H1 (cell line): ENCODE measurements around the gene ABCF2. TPM values are rescaled to one million over a fixed set of nuclear protein-coding genes. Genes with fewer than 3 reads are reported as not detected.

Experiments
- CTCF ChIA-PET: fragments of 300-600 bp; sonication (Branson Sonifier 250); formaldehyde crosslinking; loops from one replicate; lab custom pipeline; 2021; ENCODE audit not compliant: partially characterized antibody; lab: Charles Lee
- POLR2A ChIA-PET: fragments of 300-600 bp; sonication (Branson Sonifier 250); formaldehyde crosslinking; loops from one replicate; lab custom pipeline; 2021; ENCODE audit warnings: inconsistent platforms; ENCODE audit not compliant: partially characterized antibody; lab: Charles Lee
- DNase-seq, 2 experiments: peaks; one replicate each; pipeline versions ENCODE4 v3.0.0 to v3.0.0-alpha.2; 2010 to 2022; ENCODE audit warnings: low spot score in 2 of 2, low read depth in 1 of 2, mixed read lengths in 1 of 2
- FAIRE-seq: peaks from 2 replicates; lab custom pipeline; 2011; peaks lifted over from hg19 to GRCh38; lab: Jason Lieb, UNC
- H2AFZ ChIP-seq: 2 replicates; pipeline ENCODE4 v1.8.1; 2012; ENCODE audit warnings: low read length, inconsistent platforms
- H2AK5ac ChIP-seq: 2 replicates; pipeline ENCODE4 v1.6.1; 2013; ENCODE audit warnings: low read depth, low read length
- H2BK120ac ChIP-seq: replicated peaks from 2 replicates; pipeline ENCODE3; 2013; ENCODE audit warnings: low read depth, low read length, inconsistent platforms
- H2BK12ac ChIP-seq: 2 replicates; pipeline ENCODE4 v1.6.1; 2013; ENCODE audit warnings: low read depth, low read length
- H2BK15ac ChIP-seq: 2 replicates; pipeline ENCODE4 v1.6.1; 2013; ENCODE audit warnings: low read length
- H2BK20ac ChIP-seq: 2 replicates; pipeline ENCODE4 v1.6.1; 2013; ENCODE audit warnings: low read length
- H2BK5ac ChIP-seq: 2 replicates; pipeline ENCODE4 v1.6.1; 2013; ENCODE audit warnings: low read depth, low read length
- H3K14ac ChIP-seq: 2 replicates; pipeline ENCODE4 v1.6.1; 2013; ENCODE audit warnings: inconsistent platforms; ENCODE audit not compliant: insufficient read length
- H3K18ac ChIP-seq: 2 replicates; pipeline ENCODE4 v1.6.1; 2013; ENCODE audit warnings: low read length; ENCODE audit errors: extremely low read depth
- H3K23ac ChIP-seq: 2 replicates; pipeline ENCODE4 v1.6.1; 2013; ENCODE audit warnings: inconsistent platforms; ENCODE audit not compliant: insufficient read length
- H3K23me2 ChIP-seq: 2 replicates; pipeline ENCODE4 v1.6.1; 2013; ENCODE audit warnings: low read depth, low read length
- H3K27ac ChIP-seq: 2 replicates; pipeline ENCODE4 v1.6.1; 2011; ENCODE audit warnings: low read depth, low read length, inconsistent platforms
- H3K27me3 ChIP-seq, 4 experiments: replicated peaks in 1 of 4; 1 replicate in 1 of 4; 2 replicates in 3 of 4; pipeline versions ENCODE4 v1.6.1 to v1.8.1; 2011 to 2013; ENCODE audit warnings: low read length in 3 of 4, mild to moderate bottlenecking in 3 of 4, inconsistent platforms in 2 of 4, mixed read lengths in 2 of 4, moderate library complexity in 1 of 4; ENCODE audit not compliant: control insufficient read depth in 3 of 4, insufficient read depth in 3 of 4; ENCODE audit errors: extremely low read depth in 1 of 4
- H3K36me3 ChIP-seq, 4 experiments: 2 replicates each; pipeline versions ENCODE4 v1.6.1 to v1.8.1; 2011 to 2013; ENCODE audit warnings: mild to moderate bottlenecking in 4 of 4, low read length in 3 of 4, moderate library complexity in 2 of 4, control low read depth in 1 of 4, inconsistent platforms in 1 of 4; ENCODE audit not compliant: insufficient read depth in 4 of 4, control insufficient read depth in 2 of 4
- H3K4ac ChIP-seq: replicated peaks from 2 replicates; pipeline ENCODE3; 2013; ENCODE audit warnings: low read length, low read depth, mixed read lengths, inconsistent platforms; ENCODE audit not compliant: insufficient read length
- H3K4me1 ChIP-seq, 4 experiments: replicated peaks in 1 of 4; 1 replicate in 1 of 4; 2 replicates in 3 of 4; pipeline versions ENCODE4 v1.6.1 to v1.8.1; 2011 to 2013; ENCODE audit warnings: low read length in 3 of 4, inconsistent platforms in 2 of 4, mixed read lengths in 1 of 4; ENCODE audit not compliant: insufficient read depth in 4 of 4, control insufficient read depth in 3 of 4
- H3K4me2 ChIP-seq, 2 experiments: 2 replicates each; pipeline versions ENCODE4 v1.6.1 to v1.8.1; 2011 to 2013; ENCODE audit warnings: low read depth in 2 of 2, low read length in 2 of 2, control low read depth in 1 of 2, inconsistent platforms in 1 of 2, mild to moderate bottlenecking in 1 of 2; ENCODE audit not compliant: insufficient read depth in 1 of 2
- H3K4me3 ChIP-seq, 4 experiments: fragments of 200-600, 300-600 bp in 1 of 4; sonication (generic), shearing (Covaris generic), sonication (Bioruptor Twin) in 1 of 4; 2 replicates each; pipeline versions ENCODE4 v1.5.1 to v1.8.1; 2011 to 2016; ENCODE audit warnings: low read length in 4 of 4, low read depth in 3 of 4, control low read depth in 2 of 4, inconsistent platforms in 2 of 4, mild to moderate bottlenecking in 2 of 4, mixed read lengths in 1 of 4, moderate library complexity in 1 of 4; ENCODE audit not compliant: insufficient read depth in 2 of 4; ENCODE audit errors: extremely low read depth in 1 of 4
- H3K56ac ChIP-seq: replicated peaks from 2 replicates; pipeline ENCODE3; 2013; ENCODE audit warnings: low read depth, mild to moderate bottlenecking, mixed read lengths, low read length, inconsistent platforms; ENCODE audit not compliant: insufficient read length
- H3K79me1 ChIP-seq: 2 replicates; pipeline ENCODE4 v1.6.1; 2013; ENCODE audit warnings: low read depth, low read length, control low read depth
- H3K79me2 ChIP-seq, 2 experiments: 2 replicates each; pipeline versions ENCODE4 v1.6.1 to v1.8.1; 2012 to 2013; ENCODE audit warnings: low read length in 2 of 2, mild to moderate bottlenecking in 2 of 2, inconsistent platforms in 1 of 2; ENCODE audit not compliant: insufficient read depth in 2 of 2, control insufficient read depth in 1 of 2
- H3K9ac ChIP-seq, 4 experiments: replicated peaks in 1 of 4; 1 replicate in 1 of 4; 2 replicates in 3 of 4; pipeline versions ENCODE4 v1.6.1 to v1.8.1; 2011 to 2013; ENCODE audit warnings: low read depth in 3 of 4, low read length in 3 of 4, control low read depth in 2 of 4, mild to moderate bottlenecking in 2 of 4, moderate library complexity in 2 of 4, inconsistent platforms in 1 of 4; ENCODE audit errors: extremely low read depth in 1 of 4
- H3K9me3 ChIP-seq, 2 experiments: 2 replicates each; pipeline versions ENCODE4 v1.6.1 to v1.8.1; 2012 to 2013; ENCODE audit warnings: mild to moderate bottlenecking in 2 of 2, moderate library complexity in 2 of 2, control low read depth in 1 of 2, inconsistent platforms in 1 of 2, low read depth in 1 of 2, low read length in 1 of 2, mixed read lengths in 1 of 2; ENCODE audit not compliant: insufficient read depth in 2 of 2
- H4K20me1 ChIP-seq, 2 experiments: replicated peaks in 1 of 2; 2 replicates each; pipeline versions ENCODE3 to v1.8.1; 2011 to 2013; ENCODE audit warnings: inconsistent platforms in 2 of 2, low read length in 2 of 2, mild to moderate bottlenecking in 1 of 2; ENCODE audit not compliant: insufficient read depth in 2 of 2, control insufficient read depth in 1 of 2
- H4K5ac ChIP-seq: 2 replicates; pipeline ENCODE4 v1.6.1; 2013; ENCODE audit warnings: low read length, low read depth, mixed read lengths, inconsistent platforms; ENCODE audit not compliant: insufficient read length
- H4K8ac ChIP-seq: 2 replicates; pipeline ENCODE4 v1.8.0; 2013; ENCODE audit warnings: mild to moderate bottlenecking, moderate library complexity, low read length, inconsistent platforms; ENCODE audit not compliant: insufficient read depth; ENCODE audit errors: extremely low read depth
- H4K91ac ChIP-seq: replicated peaks from 2 replicates; pipeline ENCODE3; 2013; ENCODE audit warnings: low read length, mixed read lengths, inconsistent platforms; ENCODE audit not compliant: insufficient read length
- JUND ChIP-seq: IDR thresholded peaks from 2 replicates; pipeline ENCODE4 v1.6.1; 2011; ENCODE audit warnings: mild to moderate bottlenecking, improper control_type of control experiment, low read length
- RAD21 ChIP-seq, 2 experiments: IDR thresholded peaks in 1 of 2; conservative IDR thresholded peaks in 1 of 2; 2 replicates each; pipeline ENCODE4 v1.6.1; 2011; ENCODE audit warnings: low read depth in 2 of 2, low read length in 2 of 2, improper control_type of control experiment in 1 of 2, inconsistent platforms in 1 of 2, mild to moderate bottlenecking in 1 of 2, moderate library complexity in 1 of 2
- RFX5 ChIP-seq: IDR thresholded peaks from 2 replicates; pipeline ENCODE4 v1.6.1; 2011; ENCODE audit warnings: low read depth, low read length, improper control_type of control experiment, borderline replicate concordance
- SIRT6 ChIP-seq: IDR thresholded peaks from one replicate; pipeline ENCODE4 v1.7.1; 2012; ENCODE audit warnings: low read length, inconsistent platforms
- TAF1 ChIP-seq: IDR thresholded peaks from 2 replicates; pipeline ENCODE4 v1.6.1; 2011; ENCODE audit warnings: mild to moderate bottlenecking, low read depth, low read length
- WGBS, 2 experiments: shearing (Covaris generic) in 1 of 2; methylation state at CpG; one replicate each; pipeline versions ENCODE4 v1.1.6 to v1.1.7; 2013 to 2015; ENCODE audit warnings: low lambda C conversion rate in 2 of 2, mixed read lengths in 2 of 2, inconsistent platforms in 1 of 2, low coverage in 1 of 2, missing lambda C conversion rate in 1 of 2; ENCODE audit not compliant: insufficient replicate concordance in 2 of 2, insufficient coverage in 1 of 2, insufficient read length in 1 of 2; ENCODE audit errors: extremely low coverage in 1 of 2, missing lambda C conversion rate in 1 of 2; 5-methylcytosine and 5-hydroxymethylcytosine counted together
- polyA plus RNA-seq, 7 experiments: library from polyadenylated mRNA; depleted of rRNA in 3 of 7; stranded (reverse) in 5 of 7; unstranded in 2 of 7; fragments of >200 nt in 5 of 7; fragments of 200-250 nt in 2 of 7; gene quantifications; 1 replicate in 5 of 7; 2 replicates in 1 of 7; 4 replicates in 1 of 7; pipeline versions ENCODE4 v1.2.1 to v1.2.3, GENCODE V29; 2011 to 2013; ENCODE audit warnings: missing spikeins in 2 of 7, mixed read lengths in 2 of 7
- total RNA-seq: library from RNA; stranded (reverse); fragmentation: NEBNext Ultra II Directional; extraction: Animal tissue kit (Norgen Biotek cat#: 25700); gene quantifications from 2 replicates; pipeline ENCODE4 v1.2.1, GENCODE V29; 2021
- TF ChIP-seq, protein P1 (sequence below): IDR thresholded peaks from 2 replicates; pipeline ENCODE4 v1.6.1; 2012; ENCODE audit warnings: low read length, inconsistent platforms

ABCF2 gene
- total and polyA plus RNA-seq, 2 of the 8 experiments (the other 6 are each of a cell fraction or from before 2014, with no cell fraction given): 28.0 to 55.0 TPM

DNA sequence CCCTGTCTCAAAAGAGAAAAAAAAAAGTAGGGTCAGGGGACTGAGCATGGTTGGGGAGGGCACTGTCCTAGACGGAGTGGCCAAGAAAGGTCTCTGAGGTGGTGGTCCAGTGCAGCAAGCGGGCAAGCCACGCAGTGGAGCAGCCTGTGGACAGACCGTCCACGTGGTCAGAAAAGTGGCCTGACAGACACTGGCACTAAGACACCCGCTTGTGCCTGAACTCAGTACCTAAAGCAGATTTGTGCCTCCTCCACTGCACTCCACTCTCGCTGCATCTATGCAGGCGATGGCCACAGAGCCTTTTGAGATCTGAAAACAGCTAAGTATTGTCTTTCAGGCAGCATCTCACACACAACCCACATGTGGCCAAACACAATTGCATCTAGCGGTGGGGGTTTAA, 48.8 kb downstream of the ABCF2 start:
- Histone ChIP-seq H3K9me3 (peaks cover 1 to 14% of the 10 kb centered on the region in 2 experiments; a peak in 2 of 4 replicates), H3K4me3 (no peak overlapping the region), H3K23ac (no peak overlapping the region), H4K5ac (no peak overlapping the region), H2BK20ac (no peak overlapping the region), H4K91ac (no peak overlapping the region), H3K9ac (no peak overlapping the region), H2AFZ (no peak overlapping the region), H3K36me3 (peaks cover 0 to 6% (median 0%) of the 10 kb centered on the region in 4 experiments; a peak in 1 of 8 replicates), H3K4me2 (no peak overlapping the region), H3K4me1 (no peaks in the 10 kb centered on the region; a peak in 1 of 7 replicates), H2BK120ac (no peak overlapping the region), H4K8ac (no peak overlapping the region), H3K27ac (no peak overlapping the region), H3K79me1 (no peaks in the 10 kb centered on the region), H3K18ac (no peak overlapping the region), H2BK5ac (no peak overlapping the region), H3K27me3 (peaks cover 10 to 26% (median 24%) of the 10 kb centered on the region in 4 experiments), H3K23me2 (no peaks in the 10 kb centered on the region), H4K20me1 (peaks cover 0 to 1% of the 10 kb centered on the region in 2 experiments), H2BK12ac (no peak overlapping the region), H3K14ac (no peak overlapping the region), H3K4ac (no peak overlapping the region), H3K79me2 (no peaks in the 10 kb centered on the region), H2AK5ac (no peak overlapping the region), H2BK15ac (no peak overlapping the region), H3K56ac (no peak overlapping the region)
- ChIA-PET CTCF (interaction anchor here (0.6 to 7.4 kb wide), 14 partner anchors 9 to 172 kb away, joined by 3 to 52 read pairs (median 4); no protein-coding TSS in a partner anchor), POLR2A (interaction anchor here (0.6 kb wide), 1 partner anchor 39 kb away, joined by 3 read pairs; no protein-coding TSS in a partner anchor)
- DNase-seq: no peak
- TF ChIP-seq RAD21 (IDR thresholded peaks at IDR 0.05 in 1 of 2, conservative IDR thresholded peaks at IDR 0.05 in 1 of 2; ENCODE audit: low read depth in 2 of 2, low read length in 2 of 2) (no peak), RFX5 (no peak), TAF1 (no peak), SIRT6 (no peak), JUND (no peak)
- TF ChIP-seq, protein P1, sequence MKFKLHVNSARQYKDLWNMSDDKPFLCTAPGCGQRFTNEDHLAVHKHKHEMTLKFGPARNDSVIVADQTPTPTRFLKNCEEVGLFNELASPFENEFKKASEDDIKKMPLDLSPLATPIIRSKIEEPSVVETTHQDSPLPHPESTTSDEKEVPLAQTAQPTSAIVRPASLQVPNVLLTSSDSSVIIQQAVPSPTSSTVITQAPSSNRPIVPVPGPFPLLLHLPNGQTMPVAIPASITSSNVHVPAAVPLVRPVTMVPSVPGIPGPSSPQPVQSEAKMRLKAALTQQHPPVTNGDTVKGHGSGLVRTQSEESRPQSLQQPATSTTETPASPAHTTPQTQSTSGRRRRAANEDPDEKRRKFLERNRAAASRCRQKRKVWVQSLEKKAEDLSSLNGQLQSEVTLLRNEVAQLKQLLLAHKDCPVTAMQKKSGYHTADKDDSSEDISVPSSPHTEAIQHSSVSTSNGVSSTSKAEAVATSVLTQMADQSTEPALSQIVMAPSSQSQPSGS: no peak
- no peak for FAIRE-seq
- 89% methylated on average over 9 of the region's 9 CpGs; no CpG with 5 or more reads in 1 of the 2 experiments for WGBS, 2 experiments
